HG03571 (cell line): Measurements from ENCODE around the gene BAD.
"Not testable (repeated sequence)": the region's sequence is repeated elsewhere in the genome, so short reads cannot be mapped to it uniquely, and the experiment has no call there.

Experiments used
- ATAC-seq: cut with Tn5 transposase; IDR thresholded peaks from one replicate; pipeline ENCODE4 v1.9.1; 2021; ENCODE audit not compliant: unreplicated experiment

BAD gene

GRCh38 chr11:64284048-64284961 lies at the start of gene BAD:
TSS of gene BAD (minus strand) at chr11:64284665. CDS start at chr11:64284368, 297 bp downstream.
- ATAC-seq, result peak; percentile 62

- no peak for ATAC-seq
These were observed 49.1 kb upstream of the BAD start for GRCh38 chr11:64333556-64333955.

- ATAC-seq, result peak; percentile 56
These were observed 47.3 kb upstream of the BAD start for GRCh38 chr11:64331569-64332371.

- no peak for ATAC-seq
These were observed 46.4 kb upstream of the BAD start for GRCh38 chr11:64330888-64331287.

GRCh38 chr11:64327993-64328392 lies 43.5 kb upstream of the BAD start:
- no peak for ATAC-seq

- ATAC-seq, result no peak
These were observed 42.9 kb upstream of the BAD start for GRCh38 chr11:64327375-64327774.

- ATAC-seq, result no peak
These were observed 40.4 kb upstream of the BAD start for GRCh38 chr11:64324692-64325469.

GRCh38 chr11:64323984-64324383 lies 39.5 kb upstream of the BAD start:
- not testable (repeated sequence) for ATAC-seq

GRCh38 chr11:64323373-64323772 lies 38.9 kb upstream of the BAD start:
- no peak for ATAC-seq

- ATAC-seq, result no peak
These were observed 38.4 kb upstream of the BAD start for GRCh38 chr11:64322925-64323260.

- ATAC-seq, result no peak
These were observed 37.1 kb upstream of the BAD start for GRCh38 chr11:64321533-64321932.

- ATAC-seq, result no peak
These were observed 36.6 kb upstream of the BAD start for GRCh38 chr11:64321026-64321425.

- no peak for ATAC-seq
These were observed 36.1 kb upstream of the BAD start for GRCh38 chr11:64320556-64320955.

GRCh38 chr11:64318766-64319761 lies 34.6 kb upstream of the BAD start:
- no peak for ATAC-seq

- ATAC-seq, result peak; percentile 48
These were observed 33.7 kb upstream of the BAD start, which contains the start of gene PRDX5 for GRCh38 chr11:64317961-64318765. TSS of gene PRDX5 (plus strand) at chr11:64318121. CDS start at chr11:64318216, 95 bp downstream.

GRCh38 chr11:64317325-64317960 lies 33.0 kb upstream of the BAD start, which contains the start of gene TRMT112:
TSS of gene TRMT112 (minus strand) at chr11:64317559. CDS start at chr11:64317526, 33 bp downstream.
- peak; percentile 50 for ATAC-seq

- no peak for ATAC-seq
These were observed 32.3 kb upstream of the BAD start for GRCh38 chr11:64316672-64317324.
